ENCODE results near the gene KCNMA1.

DNA sequence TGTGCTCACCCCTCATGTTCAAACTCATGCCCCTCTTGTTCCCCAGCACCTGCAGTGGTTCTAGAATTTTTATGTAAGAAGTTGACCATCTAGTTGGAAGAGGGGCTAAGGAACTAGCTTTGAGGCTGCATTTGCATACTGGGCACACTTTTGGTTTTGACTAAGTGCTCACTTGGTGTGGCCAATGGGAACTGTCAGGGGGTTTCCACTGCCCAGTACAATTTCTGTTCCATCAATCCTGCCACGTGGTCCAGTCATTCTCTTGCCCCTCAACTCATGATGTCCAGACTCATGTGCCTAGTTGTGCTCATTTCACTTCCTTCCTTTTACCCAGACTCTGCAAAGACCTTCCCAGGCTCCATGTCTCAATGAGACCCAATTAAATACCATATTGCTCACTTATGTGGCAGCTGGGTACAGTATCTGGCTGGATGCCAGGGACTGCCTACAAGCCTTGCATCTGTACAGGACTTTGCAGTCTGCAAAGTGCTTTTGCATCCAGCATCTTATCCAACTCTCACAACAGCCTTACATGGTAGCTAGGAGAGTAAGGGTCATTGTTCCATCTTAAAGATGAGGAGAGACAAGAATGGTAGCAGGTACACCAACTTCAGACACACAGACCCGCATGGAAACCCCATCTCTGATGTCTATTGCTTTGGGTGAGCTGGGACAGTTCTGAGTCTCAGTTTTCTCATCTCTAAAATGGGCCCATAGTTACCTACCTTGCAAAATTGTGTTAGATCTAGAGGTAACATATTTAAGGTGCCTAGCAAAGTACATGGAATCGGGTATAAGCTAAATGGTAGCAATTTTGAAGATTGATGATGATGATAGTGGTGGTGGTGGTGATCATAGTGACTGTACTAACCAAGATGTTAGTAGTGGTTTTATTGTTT is 30.1 kb upstream of the KCNMA1 start:
- TF ChIP-seq, protein P1, sequence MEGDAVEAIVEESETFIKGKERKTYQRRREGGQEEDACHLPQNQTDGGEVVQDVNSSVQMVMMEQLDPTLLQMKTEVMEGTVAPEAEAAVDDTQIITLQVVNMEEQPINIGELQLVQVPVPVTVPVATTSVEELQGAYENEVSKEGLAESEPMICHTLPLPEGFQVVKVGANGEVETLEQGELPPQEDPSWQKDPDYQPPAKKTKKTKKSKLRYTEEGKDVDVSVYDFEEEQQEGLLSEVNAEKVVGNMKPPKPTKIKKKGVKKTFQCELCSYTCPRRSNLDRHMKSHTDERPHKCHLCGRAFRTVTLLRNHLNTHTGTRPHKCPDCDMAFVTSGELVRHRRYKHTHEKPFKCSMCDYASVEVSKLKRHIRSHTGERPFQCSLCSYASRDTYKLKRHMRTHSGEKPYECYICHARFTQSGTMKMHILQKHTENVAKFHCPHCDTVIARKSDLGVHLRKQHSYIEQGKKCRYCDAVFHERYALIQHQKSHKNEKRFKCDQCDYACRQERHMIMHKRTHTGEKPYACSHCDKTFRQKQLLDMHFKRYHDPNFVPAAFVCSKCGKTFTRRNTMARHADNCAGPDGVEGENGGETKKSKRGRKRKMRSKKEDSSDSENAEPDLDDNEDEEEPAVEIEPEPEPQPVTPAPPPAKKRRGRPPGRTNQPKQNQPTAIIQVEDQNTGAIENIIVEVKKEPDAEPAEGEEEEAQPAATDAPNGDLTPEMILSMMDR (IDR thresholded peaks at IDR 0.05): no peak
- no peak for TF ChIP-seq POLR2A (IDR thresholded peaks at IDR 0.05)
